GM23338 (cell line): ENCODE data around the gene VSTM2B. TPM values are rescaled to one million over a fixed set of nuclear protein-coding genes. Genes with fewer than 3 reads are reported as not detected.
"Not testable (repeated sequence)": the region's sequence is repeated elsewhere in the genome, so short reads cannot be mapped to it uniquely, and the experiment has no call there.

ENCODE experiments used
- ATAC-seq: fragments of 200-7000 bp; cut with Tn5 transposase; 3 replicates; pipeline ENCODE4 v1.9.1; 2020
- DNase-seq: peaks from one replicate; pipeline ENCODE4 v3.0.0-alpha.2; 2015; ENCODE audit warnings: low spot score
- H2AFZ ChIP-seq: fragments of 200-600 bp; sonication (generic); 2 replicates; pipeline ENCODE4 v1.8.0; 2016; ENCODE audit warnings: antibody characterized with exemption, mild to moderate bottlenecking, moderate library complexity
- H3F3A ChIP-seq: fragments of 200-600 bp; sonication (generic); replicated peaks from 2 replicates; pipeline ENCODE4 v1.8.0; 2017; ENCODE audit warnings: antibody characterized with exemption, mixed run types, low read depth
- H3K27ac ChIP-seq: fragments of 200-600 bp; sonication (generic); 2 replicates; pipeline ENCODE4 v1.6.1; 2016; ENCODE audit warnings: low read depth
- H3K27me3 ChIP-seq: fragments of 200-600 bp; sonication (generic); 2 replicates; pipeline ENCODE4 v1.8.0; 2016; ENCODE audit warnings: mild to moderate bottlenecking, mixed run types, moderate library complexity; ENCODE audit not compliant: insufficient read depth
- H3K36me3 ChIP-seq: fragments of 200-600 bp; sonication (generic); 2 replicates; pipeline ENCODE4 v1.8.0; 2016; ENCODE audit warnings: mild to moderate bottlenecking; ENCODE audit not compliant: insufficient read depth
- H3K4me1 ChIP-seq: fragments of 200-600 bp; sonication (generic); 2 replicates; pipeline ENCODE4 v1.8.0; 2016; ENCODE audit warnings: mild to moderate bottlenecking, moderate library complexity; ENCODE audit not compliant: insufficient read depth
- H3K4me2 ChIP-seq: fragments of 200-600 bp; sonication (generic); 2 replicates; pipeline ENCODE4 v1.7.1; 2017; ENCODE audit warnings: mixed run types
- H3K4me3 ChIP-seq: fragments of 200-600 bp; sonication (generic); 2 replicates; pipeline ENCODE4 v1.6.1; 2016; ENCODE audit warnings: mixed run types
- H3K79me2 ChIP-seq: fragments of 200-600 bp; sonication (generic); replicated peaks from 2 replicates; pipeline ENCODE4 v1.8.0; 2017; ENCODE audit warnings: mild to moderate bottlenecking; ENCODE audit not compliant: insufficient read depth
- H3K9me2 ChIP-seq: fragments of 200-600 bp; sonication (generic); 2 replicates; pipeline ENCODE4 v1.8.0; 2017; ENCODE audit not compliant: insufficient read depth
- H4K20me1 ChIP-seq: fragments of 200-600 bp; sonication (generic); replicated peaks from 2 replicates; pipeline ENCODE4 v1.8.0; 2017; ENCODE audit warnings: mild to moderate bottlenecking; ENCODE audit not compliant: insufficient read depth
- H3K27ac Mint-ChIP-seq: 2 replicates; pipeline ENCODE4 v1.8.0; 2020; ENCODE audit warnings: inconsistent platforms, mild to moderate bottlenecking, moderate library complexity, mixed read lengths
- H3K27me3 Mint-ChIP-seq: 3 replicates; pipeline ENCODE4 v1.8.0; 2022; ENCODE audit warnings: low read depth, mild to moderate bottlenecking, moderate library complexity, mixed read lengths, inconsistent platforms; ENCODE audit not compliant: insufficient read depth, poor library complexity
- H3K36me3 Mint-ChIP-seq: 3 replicates; pipeline ENCODE4 v1.8.0; 2021; ENCODE audit warnings: low read depth, mild to moderate bottlenecking, inconsistent platforms, moderate library complexity, mixed read lengths
- H3K4me1 Mint-ChIP-seq: 3 replicates; pipeline ENCODE4 v1.8.0; 2020; ENCODE audit warnings: mild to moderate bottlenecking, inconsistent platforms, mixed read lengths
- H3K4me3 Mint-ChIP-seq: 3 replicates; pipeline ENCODE4 v1.8.0; 2021; ENCODE audit warnings: moderate library complexity, mild to moderate bottlenecking, inconsistent platforms, mixed read lengths
- H3K9me3 Mint-ChIP-seq: 3 replicates; pipeline ENCODE4 v1.8.0; 2020; ENCODE audit warnings: moderate library complexity, mild to moderate bottlenecking, inconsistent platforms, mixed read lengths
- CREB1 ChIP-seq: fragments of 250-450 bp; sonication (Bioruptor Pico); IDR thresholded peaks from 2 replicates; pipeline ENCODE4 v1.5.0; 2020; ENCODE audit warnings: low read depth, mild to moderate bottlenecking, moderate library complexity
- CTCF ChIP-seq, 2 experiments: fragments of 200-600 bp in 1 of 2; sonication (generic) in 1 of 2; conservative IDR thresholded peaks; 2 replicates each; pipeline versions ENCODE4 v1.5.1 to v1.6.1; 2016 to 2017; ENCODE audit warnings: antibody characterized with exemption in 2 of 2, low read depth in 2 of 2, mild to moderate bottlenecking in 2 of 2, moderate library complexity in 1 of 2
- EZH2 ChIP-seq: fragments of 200-600 bp; sonication (generic); IDR thresholded peaks from one replicate; pipeline ENCODE4 v1.8.0; 2017; ENCODE audit warnings: antibody characterized with exemption, mild to moderate bottlenecking, low read depth; ENCODE audit not compliant: unreplicated experiment
- STAT1 ChIP-seq: IDR thresholded peaks from one replicate; pipeline ENCODE4 v1.6.1; 2016; ENCODE audit warnings: antibody characterized with exemption; ENCODE audit not compliant: unreplicated experiment
- ZNF331 ChIP-seq: fragments of 250-450 bp; sonication (Bioruptor Pico); IDR thresholded peaks from 2 replicates; pipeline ENCODE4 v1.5.0; 2020; ENCODE audit warnings: low read depth, mild to moderate bottlenecking, moderate library complexity
- polyA plus RNA-seq: library from polyadenylated mRNA; unstranded; fragments of >200 nt; fragmentation: Nextera tagmentation; extraction: Ambion mirVana; gene quantifications from 2 replicates; pipeline ENCODE4 v1.2.1, GENCODE V29; 2016
- total RNA-seq: library from RNA; depleted of rRNA; stranded (reverse); fragments of >200 nt; shearing (Covaris generic); gene quantifications from 2 replicates; pipeline ENCODE4 v1.2.3, GENCODE V29; 2014

VSTM2B gene
- total and polyA plus RNA-seq, 2 experiments from 2014 or later = 1.2 to 1.8 TPM

GRCh38 chr19:29543381-29543780 lies 17.6 kb downstream of the VSTM2B start:
- H3K27ac ChIP-seq = no peak overlapping the region
- no peaks in the 10 kb centered on the region for H3K79me2 ChIP-seq
- ATAC-seq = no peak
- H3K36me3 ChIP-seq = no peaks in the 10 kb centered on the region
- no peak for DNase-seq
- H3K4me2 ChIP-seq = no peak overlapping the region
- Mint-ChIP-seq H3K4me3 (no peak overlapping the region), H3K27ac (no peak overlapping the region), H3K9me3 (peaks cover 3% of the 10 kb centered on the region; the same call in 2 of the 3 replicates), H3K27me3 (peaks cover 6% of the 10 kb centered on the region), H3K36me3 (peaks cover 3% of the 10 kb centered on the region; the same call in 2 of the 3 replicates), H3K4me1 (peaks cover 3% of the 10 kb centered on the region; the same call in 1 of the 3 replicates)
- no peaks in the 10 kb centered on the region for H3K4me1 ChIP-seq
- H3K4me3 ChIP-seq = no peak overlapping the region
- H4K20me1 ChIP-seq = no peaks in the 10 kb centered on the region
- no peak overlapping the region for H2AFZ ChIP-seq
- no peaks in the 10 kb centered on the region for H3F3A ChIP-seq
- H3K9me2 ChIP-seq = peaks cover 12% of the 10 kb centered on the region; the same call in 1 of the 2 replicates
- no peak for TF ChIP-seq CTCF (conservative IDR thresholded peaks at IDR 0.05; ENCODE audit: low read depth in 2 of 2)
- TF ChIP-seq CREB1 (CRISPR knock-in tag) = no peak
- TF ChIP-seq ZNF331 (CRISPR knock-in tag) = no peak
- H3K27me3 ChIP-seq = no peaks in the 10 kb centered on the region

- H3K79me2 ChIP-seq = no peaks in the 10 kb centered on the region
- Mint-ChIP-seq H3K27ac (no peak overlapping the region), H3K4me1 (peaks cover 3% of the 10 kb centered on the region; the same call in 1 of the 3 replicates), H3K36me3 (peaks cover 3% of the 10 kb centered on the region; the same call in 2 of the 3 replicates), H3K27me3 (peaks cover 4% of the 10 kb centered on the region), H3K4me3 (no peak overlapping the region), H3K9me3 (peaks cover 3% of the 10 kb centered on the region; the same call in 1 of the 3 replicates)
- H4K20me1 ChIP-seq = no peaks in the 10 kb centered on the region
- H3K4me1 ChIP-seq = no peaks in the 10 kb centered on the region
- no peaks in the 10 kb centered on the region for H3K36me3 ChIP-seq
- no peaks in the 10 kb centered on the region for H3F3A ChIP-seq
- ATAC-seq (no peak), DNase-seq (no peak)
- no peaks in the 10 kb centered on the region for H3K27me3 ChIP-seq
- no peak overlapping the region for H3K4me3 ChIP-seq
- H3K27ac ChIP-seq = no peak overlapping the region
- H2AFZ ChIP-seq = no peak overlapping the region
- TF ChIP-seq EZH2 = no peak
- no peak for TF ChIP-seq CREB1 (CRISPR knock-in tag)
- TF ChIP-seq STAT1 = no peak
- H3K9me2 ChIP-seq = peaks cover 12% of the 10 kb centered on the region; the same call in 1 of the 2 replicates
- no peak overlapping the region for H3K4me2 ChIP-seq
Observed at GRCh38 chr19:29544656-29545360, 19.0 kb downstream of the VSTM2B start.

- H4K20me1 ChIP-seq, H3K79me2 ChIP-seq, H3K27ac Mint-ChIP-seq, H3F3A ChIP-seq, H3K4me1 Mint-ChIP-seq, H3K27me3 ChIP-seq, H3K4me2 ChIP-seq, H3K27ac ChIP-seq, H3K4me3 ChIP-seq, H3K9me3 Mint-ChIP-seq, H3K4me3 Mint-ChIP-seq, H3K36me3 Mint-ChIP-seq, H3K36me3 ChIP-seq, H2AFZ ChIP-seq, ATAC-seq, H3K4me1 ChIP-seq, H3K27me3 Mint-ChIP-seq, DNase-seq: not testable (repeated sequence)
- peaks cover 12% of the 10 kb centered on the region; the same call in 1 of the 2 replicates for H3K9me2 ChIP-seq
Observed at GRCh38 chr19:29545447-29545846, 19.7 kb downstream of the VSTM2B start.
